Measurements from ENCODE around the gene UBE2O. TPM values are rescaled to one million over a fixed set of nuclear protein-coding genes. Genes with fewer than 3 reads are reported as not detected.
A peak's percentile ranks its signal among the peaks of the same experiment; 100 is the strongest.

The UBE2O gene
- total RNA-seq, 3 donors from 2014 or later, result 16.2 to 25.0 (median 19.0) TPM

DNA sequence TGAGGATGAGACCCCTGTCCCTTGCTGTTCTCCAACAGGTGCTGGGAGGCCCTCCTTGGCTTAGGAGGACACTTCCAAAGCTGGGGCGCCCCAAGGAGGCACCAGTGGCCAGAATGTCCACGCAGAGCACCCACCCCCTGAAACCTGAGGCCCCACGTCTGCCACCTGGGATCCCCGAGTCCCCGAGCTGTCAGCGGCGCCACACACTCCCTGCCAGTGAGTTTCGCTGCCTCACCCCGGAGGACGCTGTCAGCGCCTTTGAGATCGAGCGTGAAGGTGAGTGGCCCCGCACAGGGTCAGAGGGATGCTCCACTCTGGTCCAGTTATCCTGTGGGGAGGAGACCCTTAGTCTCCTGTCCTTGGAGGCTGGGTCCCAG lies 15.7 kb upstream of the UBE2O start:
- Histone ChIP-seq H3K4me1 (ENCODE audit: low read depth) (no peaks in the 10 kb centered on the region), H3K4me3 (no peak overlapping the region), H3K9me3 (no peaks in the 10 kb centered on the region), H3K36me3 (ENCODE audit: low read depth) (no peaks in the 10 kb centered on the region)
- TF ChIP-seq, protein P1, sequence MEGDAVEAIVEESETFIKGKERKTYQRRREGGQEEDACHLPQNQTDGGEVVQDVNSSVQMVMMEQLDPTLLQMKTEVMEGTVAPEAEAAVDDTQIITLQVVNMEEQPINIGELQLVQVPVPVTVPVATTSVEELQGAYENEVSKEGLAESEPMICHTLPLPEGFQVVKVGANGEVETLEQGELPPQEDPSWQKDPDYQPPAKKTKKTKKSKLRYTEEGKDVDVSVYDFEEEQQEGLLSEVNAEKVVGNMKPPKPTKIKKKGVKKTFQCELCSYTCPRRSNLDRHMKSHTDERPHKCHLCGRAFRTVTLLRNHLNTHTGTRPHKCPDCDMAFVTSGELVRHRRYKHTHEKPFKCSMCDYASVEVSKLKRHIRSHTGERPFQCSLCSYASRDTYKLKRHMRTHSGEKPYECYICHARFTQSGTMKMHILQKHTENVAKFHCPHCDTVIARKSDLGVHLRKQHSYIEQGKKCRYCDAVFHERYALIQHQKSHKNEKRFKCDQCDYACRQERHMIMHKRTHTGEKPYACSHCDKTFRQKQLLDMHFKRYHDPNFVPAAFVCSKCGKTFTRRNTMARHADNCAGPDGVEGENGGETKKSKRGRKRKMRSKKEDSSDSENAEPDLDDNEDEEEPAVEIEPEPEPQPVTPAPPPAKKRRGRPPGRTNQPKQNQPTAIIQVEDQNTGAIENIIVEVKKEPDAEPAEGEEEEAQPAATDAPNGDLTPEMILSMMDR (IDR thresholded peaks at IDR 0.05), result no peak
- ATAC-seq, result no peak
- DNase-seq, result peak in 1 of 3 donors; percentile 45
- intact Hi-C loops (cut with DNase I, micrococcal nuclease), result no loop called here

DNA sequence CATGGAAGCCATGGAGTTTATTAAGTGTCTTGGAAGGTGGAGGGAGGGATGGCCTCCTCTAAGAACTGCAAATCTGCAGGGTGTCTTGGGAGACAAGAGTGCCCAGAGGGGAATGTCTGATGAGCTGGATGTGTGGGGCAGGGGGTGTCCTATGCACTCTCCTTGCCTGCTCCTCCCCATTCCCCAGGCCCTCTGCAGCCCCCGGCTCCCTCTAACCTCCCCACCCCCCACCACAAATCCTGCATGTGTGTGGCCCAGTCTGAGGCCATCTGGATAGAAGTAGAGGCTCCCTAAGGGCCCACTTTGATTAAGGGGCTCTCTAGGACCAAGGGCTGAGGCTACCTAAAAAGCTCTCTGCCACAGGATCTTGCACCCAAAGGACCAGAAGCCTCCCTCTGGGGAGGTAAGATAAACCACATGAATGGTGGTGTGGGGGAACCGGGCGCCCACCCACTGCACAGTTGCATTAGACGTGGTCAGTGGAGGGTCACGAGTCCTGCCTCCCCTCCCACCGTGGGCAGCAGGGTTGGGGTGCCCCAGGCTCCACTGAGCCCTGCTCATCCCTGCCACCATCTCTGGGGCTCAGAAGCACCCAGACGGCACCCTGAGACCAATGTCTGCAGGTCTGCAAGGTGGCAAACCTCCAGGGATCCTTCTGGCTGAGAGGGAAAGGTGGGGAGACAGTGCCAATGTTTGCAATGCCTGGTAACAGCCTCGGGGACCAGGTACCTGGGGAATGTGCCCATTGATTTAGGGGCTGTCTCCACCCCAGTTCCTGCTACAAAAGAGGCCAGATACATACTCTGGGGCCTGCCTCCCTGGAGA lies 15.1 kb upstream of the UBE2O start:
- ATAC-seq (no peak), DNase-seq (peak in 1 of 3 donors; percentile 21)
- Histone ChIP-seq H3K36me3 (ENCODE audit: low read depth) (no peaks in the 10 kb centered on the region), H3K4me1 (ENCODE audit: low read depth) (no peaks in the 10 kb centered on the region), H3K9me3 (no peaks in the 10 kb centered on the region), H3K4me3 (no peak overlapping the region)
- TF ChIP-seq, protein P1 (IDR thresholded peaks at IDR 0.05), result no peak
- intact Hi-C loops (cut with DNase I, micrococcal nuclease), result loop anchor here in 1 of 2 donors (2.0 kb wide), 1 partner anchor 39 kb away; no protein-coding TSS in a partner anchor

DNA sequence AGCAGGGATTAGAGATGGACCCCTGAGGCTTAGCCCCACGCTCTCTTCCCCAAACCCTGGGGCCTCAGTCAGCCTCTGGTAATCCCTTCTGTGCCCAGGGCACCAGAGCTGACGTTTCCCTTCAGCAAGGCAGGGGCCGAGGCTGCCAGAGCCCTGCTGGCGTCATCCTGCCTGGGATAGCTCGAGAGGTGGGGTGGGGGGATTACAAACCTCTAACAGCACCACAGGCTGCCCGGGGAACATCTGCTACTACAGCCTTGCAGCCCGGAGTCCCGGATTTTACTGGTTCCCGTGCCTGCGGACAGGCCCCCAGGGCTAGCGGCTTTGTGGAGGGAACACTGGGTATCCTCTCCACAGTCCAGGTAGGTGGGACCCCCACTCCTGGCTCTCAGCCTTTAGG lies 14.4 kb upstream of the UBE2O start, which contains the start of gene AANAT:
Gene AANAT, plus strand, starts transcription at position 238 of the 400 bp plus-strand sequence. CDS start 1,144 bp downstream, outside the sequence.
- intact Hi-C loops (cut with DNase I, micrococcal nuclease), result loop anchor here in 1 of 2 donors (2.0 kb wide), 1 partner anchor 39 kb away; no protein-coding TSS in a partner anchor
- no peaks in the 10 kb centered on the region for H3K4me1 ChIP-seq (ENCODE audit: low read depth)
- H3K4me3 ChIP-seq, result no peak within 1 kb of the TSS
- no peaks in the 10 kb centered on the region for H3K9me3 ChIP-seq
- no peak for ATAC-seq
- TF ChIP-seq, protein P1 (IDR thresholded peaks at IDR 0.05), result no peak
- no peaks in the 10 kb centered on the region for H3K36me3 ChIP-seq (ENCODE audit: low read depth)
- peak in 1 of 3 donors; percentile 38 for DNase-seq

DNA sequence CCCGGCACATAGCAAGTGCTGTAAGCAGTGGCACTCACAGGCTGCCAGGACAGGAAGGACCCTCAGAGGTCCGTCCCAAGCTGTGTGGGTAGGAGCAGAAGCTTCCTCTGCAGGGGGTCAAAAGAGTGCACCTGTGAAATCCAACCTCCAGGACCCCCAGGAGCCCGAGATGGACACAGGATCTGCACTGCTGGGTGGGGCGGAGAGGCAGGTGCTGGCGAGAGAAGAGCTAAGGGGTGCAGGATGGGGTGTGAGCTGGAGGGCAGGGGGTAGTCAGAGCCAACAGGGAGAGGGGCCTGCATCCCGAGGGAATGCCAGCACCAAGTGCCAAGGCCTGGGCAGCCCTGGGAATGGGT lies 13.8 kb upstream of the UBE2O start:
- TF ChIP-seq, protein P1 (IDR thresholded peaks at IDR 0.05), result no peak
- Histone ChIP-seq H3K4me3 (no peak overlapping the region), H3K4me1 (ENCODE audit: low read depth) (no peaks in the 10 kb centered on the region), H3K9me3 (no peaks in the 10 kb centered on the region), H3K36me3 (ENCODE audit: low read depth) (no peaks in the 10 kb centered on the region)
- DNase-seq, result peak in 1 of 3 donors; percentile 37
- ATAC-seq, result no peak
- intact Hi-C loops (cut with DNase I, micrococcal nuclease), result loop anchor here (1.0 to 2.0 kb wide), 2 partner anchors 40 kb away; no protein-coding TSS in a partner anchor

DNA sequence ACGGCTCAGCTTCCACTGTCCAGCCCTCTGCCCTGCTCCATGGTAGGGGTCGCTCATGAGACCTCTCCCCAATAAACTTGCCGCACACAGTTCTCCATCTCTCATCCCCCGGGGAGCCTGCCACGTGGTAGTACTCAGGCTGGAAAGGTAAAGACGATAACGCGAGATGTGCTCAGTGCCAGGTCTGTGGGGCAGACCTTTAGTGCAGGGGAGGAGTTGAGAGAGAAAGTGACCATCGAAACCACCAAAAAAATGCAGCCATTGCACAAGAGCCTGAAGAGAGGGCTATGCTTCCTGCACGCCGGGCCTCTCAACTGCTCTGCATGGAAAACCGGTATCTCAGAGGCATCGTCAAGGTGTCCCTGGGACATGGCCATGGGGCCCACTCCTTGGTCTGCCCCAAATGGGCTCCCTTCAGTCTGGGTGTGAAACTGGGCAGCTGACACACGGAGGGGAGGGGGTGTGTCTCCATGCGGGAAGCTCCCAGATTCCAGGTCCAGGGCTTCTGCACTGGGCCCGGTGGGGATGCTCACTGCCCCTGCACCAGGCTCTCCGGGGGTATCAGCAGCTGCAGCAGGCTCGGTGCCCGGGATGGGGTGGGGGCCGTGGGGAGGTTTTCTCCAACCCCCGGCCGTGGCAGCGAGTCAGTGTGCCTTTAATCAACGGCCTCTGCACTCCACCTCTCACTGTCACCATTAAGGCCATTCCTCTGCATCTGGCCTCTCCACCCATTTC lies 9.8 kb upstream of the UBE2O start:
- Histone ChIP-seq H3K4me3 (no peak overlapping the region), H3K9me3 (no peaks in the 10 kb centered on the region), H3K4me1 (ENCODE audit: low read depth) (no peaks in the 10 kb centered on the region), H3K36me3 (ENCODE audit: low read depth) (no peaks in the 10 kb centered on the region)
- DNase-seq (peak in 1 of 3 donors; percentile 41), ATAC-seq (no peak)
- TF ChIP-seq, protein P1 (IDR thresholded peaks at IDR 0.05), result no peak
- intact Hi-C loops (cut with DNase I, micrococcal nuclease), result no loop called here
